OCI-LY1 (cell line): ENCODE results near the gene TYW1B.
"Not testable (repeated sequence)": the region's sequence is repeated elsewhere in the genome, so short reads cannot be mapped to it uniquely, and the experiment has no call there.

Experiments
- H2AFZ ChIP-seq: fragments of 200-600 bp; sonication (generic), shearing (Covaris generic); 2 replicates; pipeline ENCODE4 v1.6.0; 2014; ENCODE audit warnings: antibody characterized with exemption, mild to moderate bottlenecking, low read length
- H3F3A ChIP-seq: fragments of 200-600 bp; sonication (generic), shearing (Covaris generic); 2 replicates; pipeline ENCODE4 v1.6.0; 2014; ENCODE audit warnings: mild to moderate bottlenecking, antibody characterized with exemption, low read length, moderate library complexity; ENCODE audit not compliant: insufficient read depth
- H3K27ac ChIP-seq: fragments of 200-600 bp; sonication (generic); 2 replicates; pipeline ENCODE4 v1.5.1; 2014; ENCODE audit warnings: low read length, mixed run types, mild to moderate bottlenecking, low read depth; ENCODE audit not compliant: poor library complexity, severe bottlenecking
- H3K27me3 ChIP-seq: fragments of 200-600 bp; sonication (generic); 2 replicates; pipeline ENCODE4 v1.6.0; 2014; ENCODE audit warnings: antibody characterized with exemption, mild to moderate bottlenecking, low read length, moderate library complexity; ENCODE audit not compliant: insufficient read depth
- H3K36me3 ChIP-seq: fragments of 200-600 bp; sonication (generic); 2 replicates; pipeline ENCODE4 v1.6.1; 2014; ENCODE audit warnings: mild to moderate bottlenecking, antibody characterized with exemption, low read length, moderate library complexity, mixed read lengths; ENCODE audit not compliant: insufficient read depth
- H3K4me1 ChIP-seq: fragments of 200-600 bp; sonication (generic); 2 replicates; pipeline ENCODE4 v1.5.1; 2014; ENCODE audit warnings: mild to moderate bottlenecking, low read length, moderate library complexity; ENCODE audit not compliant: insufficient read depth, severe bottlenecking
- H3K4me2 ChIP-seq: fragments of 200-600 bp; sonication (generic), shearing (Covaris generic); 2 replicates; pipeline ENCODE4 v1.6.1; 2014; ENCODE audit warnings: low read length
- H3K4me3 ChIP-seq: fragments of 200-600 bp; sonication (generic); 2 replicates; pipeline ENCODE4 v1.5.1; 2014; ENCODE audit warnings: low read length, low read depth, mild to moderate bottlenecking, mixed read lengths; ENCODE audit not compliant: poor library complexity, severe bottlenecking
- H3K79me2 ChIP-seq: fragments of 200-600 bp; shearing (Covaris generic); 2 replicates; pipeline ENCODE4 v1.6.1; 2016; ENCODE audit warnings: mixed run types, low read length, mixed read lengths; ENCODE audit not compliant: insufficient read depth
- H3K9ac ChIP-seq: fragments of 200-600 bp; sonication (generic), shearing (Covaris generic); 2 replicates; pipeline ENCODE4 v1.6.1; 2014; ENCODE audit warnings: mild to moderate bottlenecking, low read length, mixed read lengths
- H3K9me2 ChIP-seq: fragments of 200-600 bp; sonication (generic), shearing (Covaris generic); 2 replicates; pipeline ENCODE4 v1.6.1; 2014; ENCODE audit warnings: low read depth, mild to moderate bottlenecking, low read length, mixed read lengths
- H3K9me3 ChIP-seq: fragments of 200-600 bp; shearing (Covaris generic); 2 replicates; pipeline ENCODE4 v1.6.1; 2014; ENCODE audit warnings: low read length, mixed read lengths
- H4K20me1 ChIP-seq: fragments of 200-600 bp; sonication (generic), shearing (Covaris generic); 2 replicates; pipeline ENCODE4 v1.6.0; 2016; ENCODE audit warnings: mild to moderate bottlenecking, low read length; ENCODE audit not compliant: insufficient read depth
- EZH2 ChIP-seq: fragments of 200-600 bp; sonication (generic), shearing (Covaris generic); IDR thresholded peaks from 2 replicates; pipeline ENCODE4 v1.8.0; 2017; ENCODE audit warnings: borderline replicate concordance, mixed run types, mild to moderate bottlenecking, antibody characterized with exemption, low read length, moderate library complexity, mixed read lengths
- TF ChIP-seq, protein P1 (sequence below): fragments of 200-600 bp; sonication (generic), shearing (Covaris generic); IDR thresholded peaks from 2 replicates; pipeline ENCODE4 v1.5.1; 2017; ENCODE audit warnings: mild to moderate bottlenecking, antibody characterized with exemption, low read length, moderate library complexity, mixed read lengths

TYW1B gene

GRCh38 chr7:72751978-72752377 is 76.0 kb downstream of the TYW1B start:
- TF ChIP-seq, protein P1, sequence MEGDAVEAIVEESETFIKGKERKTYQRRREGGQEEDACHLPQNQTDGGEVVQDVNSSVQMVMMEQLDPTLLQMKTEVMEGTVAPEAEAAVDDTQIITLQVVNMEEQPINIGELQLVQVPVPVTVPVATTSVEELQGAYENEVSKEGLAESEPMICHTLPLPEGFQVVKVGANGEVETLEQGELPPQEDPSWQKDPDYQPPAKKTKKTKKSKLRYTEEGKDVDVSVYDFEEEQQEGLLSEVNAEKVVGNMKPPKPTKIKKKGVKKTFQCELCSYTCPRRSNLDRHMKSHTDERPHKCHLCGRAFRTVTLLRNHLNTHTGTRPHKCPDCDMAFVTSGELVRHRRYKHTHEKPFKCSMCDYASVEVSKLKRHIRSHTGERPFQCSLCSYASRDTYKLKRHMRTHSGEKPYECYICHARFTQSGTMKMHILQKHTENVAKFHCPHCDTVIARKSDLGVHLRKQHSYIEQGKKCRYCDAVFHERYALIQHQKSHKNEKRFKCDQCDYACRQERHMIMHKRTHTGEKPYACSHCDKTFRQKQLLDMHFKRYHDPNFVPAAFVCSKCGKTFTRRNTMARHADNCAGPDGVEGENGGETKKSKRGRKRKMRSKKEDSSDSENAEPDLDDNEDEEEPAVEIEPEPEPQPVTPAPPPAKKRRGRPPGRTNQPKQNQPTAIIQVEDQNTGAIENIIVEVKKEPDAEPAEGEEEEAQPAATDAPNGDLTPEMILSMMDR: peak; percentile 60
- no peak for TF ChIP-seq EZH2
- Histone ChIP-seq H3K27ac (no peak overlapping the region), H3K9me3 (no peaks in the 10 kb centered on the region), H3K4me1 (no peaks in the 10 kb centered on the region), H4K20me1 (no peaks in the 10 kb centered on the region), H3K9ac (no peak overlapping the region), H2AFZ (no peak overlapping the region), H3K9me2 (no peaks in the 10 kb centered on the region), H3F3A (no peaks in the 10 kb centered on the region), H3K27me3 (no peaks in the 10 kb centered on the region), H3K36me3 (no peaks in the 10 kb centered on the region), H3K4me2 (no peak overlapping the region), H3K4me3 (no peak overlapping the region), H3K79me2 (no peaks in the 10 kb centered on the region)

DNA sequence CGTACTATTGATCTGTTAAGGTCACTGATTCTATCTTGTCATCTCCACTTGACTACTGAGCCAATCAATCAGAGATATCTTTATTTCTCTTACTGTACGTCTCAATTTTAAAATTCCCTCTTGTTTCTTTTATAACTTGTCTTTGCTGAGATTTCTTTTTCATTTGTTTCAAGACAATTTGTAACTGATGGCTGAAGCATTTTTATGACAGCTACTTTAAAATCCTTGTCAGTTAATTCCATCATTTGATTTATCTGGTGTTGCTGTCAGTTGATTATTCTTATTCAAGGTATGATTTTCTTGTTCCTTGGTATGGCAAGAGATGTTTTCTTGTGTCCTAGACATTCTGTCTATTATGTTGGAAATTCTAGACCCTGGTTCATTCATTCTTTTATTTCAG is 76.6 kb downstream of the TYW1B start:
- H3K36me3 ChIP-seq: no peaks in the 10 kb centered on the region
- H3K27ac ChIP-seq: no peak overlapping the region
- H3K4me2 ChIP-seq: no peak overlapping the region
- H3K27me3 ChIP-seq: no peaks in the 10 kb centered on the region
- no peak overlapping the region for H3K9ac ChIP-seq
- no peak overlapping the region for H3K4me3 ChIP-seq
- no peaks in the 10 kb centered on the region for H3F3A ChIP-seq
- H3K9me2 ChIP-seq: no peaks in the 10 kb centered on the region
- H3K4me1 ChIP-seq: no peaks in the 10 kb centered on the region
- H3K79me2 ChIP-seq: no peaks in the 10 kb centered on the region
- H3K9me3 ChIP-seq: no peaks in the 10 kb centered on the region
- H4K20me1 ChIP-seq: no peaks in the 10 kb centered on the region
- TF ChIP-seq EZH2: no peak
- TF ChIP-seq, protein P1: no peak
- H2AFZ ChIP-seq: no peak overlapping the region

DNA sequence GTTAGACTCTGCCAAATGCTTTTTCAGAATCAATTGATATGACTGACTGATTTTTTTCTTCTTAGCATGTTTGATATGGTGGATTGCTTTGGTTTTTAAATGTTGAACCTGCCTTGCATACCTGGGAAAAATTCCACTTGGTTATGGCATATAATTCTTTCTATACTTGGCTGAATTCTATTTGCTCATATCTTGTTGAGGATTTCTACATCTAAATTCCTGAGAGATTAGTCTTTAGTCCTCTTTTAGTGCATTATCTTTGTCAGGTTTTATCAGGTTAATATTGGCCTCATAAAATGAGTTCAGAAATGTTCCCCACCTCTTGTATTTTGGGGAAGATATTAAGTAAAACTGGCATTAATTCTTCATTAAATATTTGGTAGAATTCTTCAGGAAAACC is 79.4 kb downstream of the TYW1B start:
- H3K36me3 ChIP-seq, H3K27me3 ChIP-seq, H3K9ac ChIP-seq, H3K9me3 ChIP-seq, H3K9me2 ChIP-seq, H3K4me1 ChIP-seq, H3K27ac ChIP-seq, H2AFZ ChIP-seq, H3K4me3 ChIP-seq, H4K20me1 ChIP-seq, H3F3A ChIP-seq, H3K79me2 ChIP-seq, H3K4me2 ChIP-seq: not testable (repeated sequence)

GRCh38 chr7:72744244-72744926 is 83.6 kb downstream of the TYW1B start:
- not testable (repeated sequence) for H3K27me3 ChIP-seq, H3K9ac ChIP-seq, H3K9me3 ChIP-seq, H3K4me1 ChIP-seq, H3F3A ChIP-seq, H3K4me2 ChIP-seq, H2AFZ ChIP-seq, H3K79me2 ChIP-seq, H4K20me1 ChIP-seq, H3K9me2 ChIP-seq, H3K27ac ChIP-seq, H3K4me3 ChIP-seq
- H3K36me3 ChIP-seq: peaks cover 14% of the 10 kb centered on the region

- not testable (repeated sequence) for H3K4me1 ChIP-seq, H3K4me3 ChIP-seq, H3K4me2 ChIP-seq, H3K27me3 ChIP-seq, H3F3A ChIP-seq, H3K27ac ChIP-seq, H2AFZ ChIP-seq, H3K9ac ChIP-seq, H3K79me2 ChIP-seq, H4K20me1 ChIP-seq, H3K9me3 ChIP-seq, H3K9me2 ChIP-seq
- peaks cover 14% of the 10 kb centered on the region for H3K36me3 ChIP-seq
Observed at GRCh38 chr7:72743801-72744200, 84.2 kb downstream of the TYW1B start.

DNA sequence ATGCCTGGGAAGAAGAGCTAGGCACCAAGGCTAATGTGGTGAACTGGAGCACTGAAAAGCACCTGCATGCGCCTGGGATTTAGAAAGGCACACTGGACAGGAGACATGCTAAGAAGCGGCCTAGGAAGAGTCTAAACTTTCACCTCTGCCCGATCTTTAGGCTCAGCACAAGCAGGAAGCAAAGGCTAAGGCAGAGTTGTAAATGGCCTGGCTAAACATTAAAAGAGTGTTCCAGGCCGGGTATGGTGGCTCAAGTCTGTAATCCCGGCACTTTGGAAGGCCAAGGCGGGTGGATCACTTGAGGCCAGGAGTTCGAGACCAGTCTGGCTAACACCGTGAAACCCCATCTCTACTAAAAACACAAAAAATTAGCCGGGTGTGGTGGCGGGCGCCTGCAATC is 88.3 kb downstream of the TYW1B start:
- not testable (repeated sequence) for H3K9me3 ChIP-seq, H3K4me2 ChIP-seq, H3K27me3 ChIP-seq, H3K79me2 ChIP-seq, H3K27ac ChIP-seq, H3K9ac ChIP-seq, H4K20me1 ChIP-seq, H2AFZ ChIP-seq, H3K4me3 ChIP-seq, H3K9me2 ChIP-seq, H3F3A ChIP-seq, H3K4me1 ChIP-seq
- H3K36me3 ChIP-seq: peaks cover 19% of the 10 kb centered on the region
